ENCODE results near the gene NOD1. TPM values are rescaled to one million over a fixed set of nuclear protein-coding genes. Genes with fewer than 3 reads are reported as not detected.
"Not testable (repeated sequence)": the region's sequence is repeated elsewhere in the genome, so short reads cannot be mapped to it uniquely, and the experiment has no call there.

The NOD1 gene
- total RNA-seq, 4 donors from 2014 or later: 9.2 to 22.1 (median 12.7) TPM

- H3K4me1 ChIP-seq: no peaks in the 10 kb centered on the region
- H3K9me3 ChIP-seq: no peaks in the 10 kb centered on the region
- no peak overlapping the region for H3K4me3 ChIP-seq
- intact Hi-C loops (cut with DNase I; ENCODE audit: low total_unique reads): no loop called here
- no peak for DNase-seq
- no peaks in the 10 kb centered on the region for H3K27me3 ChIP-seq
- TF ChIP-seq CTCF (IDR thresholded peaks at IDR 0.05) (no peak), POLR2A (IDR thresholded peaks at IDR 0.05) (no peak)
- H3K27ac ChIP-seq: no peak overlapping the region
- H3K36me3 ChIP-seq: no peaks in the 10 kb centered on the region
Observed at GRCh38 chr7:30389791-30390190, 88.8 kb downstream of the NOD1 start.

- intact Hi-C loops (cut with DNase I; ENCODE audit: low total_unique reads): no loop called here
- Histone ChIP-seq H3K4me1 (no peaks in the 10 kb centered on the region), H3K4me3 (no peak overlapping the region), H3K27ac (no peak overlapping the region), H3K9me3 (peaks cover 0 to 4% of the 10 kb centered on the region in 2 donors), H3K36me3 (no peaks in the 10 kb centered on the region), H3K27me3 (no peaks in the 10 kb centered on the region)
- no peak for DNase-seq
- TF ChIP-seq CTCF (IDR thresholded peaks at IDR 0.05) (no peak), POLR2A (IDR thresholded peaks at IDR 0.05) (no peak)
Observed at GRCh38 chr7:30382607-30383006, 96.0 kb downstream of the NOD1 start.

GRCh38 chr7:30380824-30381223 lies 97.8 kb downstream of the NOD1 start:
- intact Hi-C loops (cut with DNase I; ENCODE audit: low total_unique reads); DNase-seq; H3K9me3 ChIP-seq; H3K4me3 ChIP-seq; H3K36me3 ChIP-seq; H3K4me1 ChIP-seq; H3K27ac ChIP-seq; H3K27me3 ChIP-seq: not testable (repeated sequence)

- H3K9me3 ChIP-seq: peaks cover 0 to 4% of the 10 kb centered on the region in 2 donors
Observed at GRCh38 chr7:30380294-30380693, 98.3 kb downstream of the NOD1 start.

GRCh38 chr7:30379741-30380140 lies 98.8 kb downstream of the NOD1 start:
- no peaks in the 10 kb centered on the region for H3K36me3 ChIP-seq
- intact Hi-C loops (cut with DNase I; ENCODE audit: low total_unique reads): no loop called here
- DNase-seq: no peak
- no peak for TF ChIP-seq CTCF (IDR thresholded peaks at IDR 0.05)
- no peak for TF ChIP-seq POLR2A (IDR thresholded peaks at IDR 0.05)
- H3K27ac ChIP-seq: no peak overlapping the region
- no peak overlapping the region for H3K4me3 ChIP-seq
- H3K9me3 ChIP-seq: peaks cover 0 to 4% of the 10 kb centered on the region in 2 donors
- H3K4me1 ChIP-seq: no peaks in the 10 kb centered on the region
- H3K27me3 ChIP-seq: no peaks in the 10 kb centered on the region

More at GRCh38 chr7:30380294-30380693, 98.3 kb downstream of the NOD1 start:
- Histone ChIP-seq H3K36me3 (no peaks in the 10 kb centered on the region), H3K4me1 (no peaks in the 10 kb centered on the region), H3K27ac (no peak overlapping the region), H3K4me3 (no peak overlapping the region), H3K27me3 (no peaks in the 10 kb centered on the region)
- intact Hi-C loops (cut with DNase I; ENCODE audit: low total_unique reads): no loop called here
- TF ChIP-seq POLR2A (IDR thresholded peaks at IDR 0.05) (no peak), CTCF (IDR thresholded peaks at IDR 0.05) (no peak)
- no peak for DNase-seq

- no peaks in the 10 kb centered on the region for H3K4me1 ChIP-seq
- no peaks in the 10 kb centered on the region for H3K36me3 ChIP-seq
- DNase-seq: no peak
- no peak overlapping the region for H3K4me3 ChIP-seq
- no peak overlapping the region for H3K27ac ChIP-seq
- TF ChIP-seq POLR2A (IDR thresholded peaks at IDR 0.05) (no peak), CTCF (IDR thresholded peaks at IDR 0.05) (no peak)
- no peaks in the 10 kb centered on the region for H3K27me3 ChIP-seq
- intact Hi-C loops (cut with DNase I; ENCODE audit: low total_unique reads): no loop called here
- H3K9me3 ChIP-seq: peaks cover 0 to 4% of the 10 kb centered on the region in 2 donors
Observed at GRCh38 chr7:30379131-30379530, 99.5 kb downstream of the NOD1 start.
